Ovary (tissue), 9 donors: ENCODE results near the gene CLIP2. TPM values are rescaled to one million over a fixed set of nuclear protein-coding genes. Genes with fewer than 3 reads are reported as not detected.
"Not testable (repeated sequence)": the region's sequence is repeated elsewhere in the genome, so short reads cannot be mapped to it uniquely, and the experiment has no call there.

Experiments used
- DNase-seq, 5 donors: peaks; one replicate each; pipeline ENCODE4 v3.0.0-alpha.2; 2019 to 2020
- H3K27ac ChIP-seq, 2 donors: fragments of 200-600 bp; one replicate each; pipeline versions ENCODE4 v1.5.1 to v1.8.0; 2019 to 2022
- H3K27me3 ChIP-seq: fragments of 200-600 bp; one replicate; pipeline ENCODE4 v1.8.0; 2022
- H3K36me3 ChIP-seq: fragments of 200-600 bp; sonication (generic); one replicate; pipeline ENCODE4 v1.5.1; 2019
- H3K4me1 ChIP-seq: one replicate; pipeline ENCODE4 v1.8.1; 2013; ENCODE audit warnings: mild to moderate bottlenecking, moderate library complexity; ENCODE audit not compliant: insufficient read depth
- H3K4me3 ChIP-seq: fragments of 200-600 bp; sonication (generic); one replicate; pipeline ENCODE4 v1.5.1; 2017
- H3K9me3 ChIP-seq, 2 donors: fragments of 200-600 bp in 1 of 2; sonication (generic) in 1 of 2; one replicate each; pipeline versions ENCODE4 v1.5.1 to v1.8.1; 2013 to 2019; ENCODE audit warnings: mild to moderate bottlenecking in 1 of 2, moderate library complexity in 1 of 2
- EP300 ChIP-seq: sonication (generic); formaldehyde crosslinking; IDR thresholded peaks from one replicate; pipeline ENCODE4 v1.6.1; 2017; ENCODE audit warnings: antibody characterized with exemption
- POLR2A ChIP-seq: fragments of 450-650 bp; IDR thresholded peaks from one replicate; pipeline ENCODE4 v1.6.1; 2017; ENCODE audit warnings: antibody characterized with exemption, mild to moderate bottlenecking, moderate library complexity
- WGBS, 3 donors: extraction: QIAGEN DNeasy Blood & Tissue Kit in 1 of 3; methylation state at CpG; one replicate each; pipeline versions ENCODE4 v1.1.5 to v1.1.7; 2013 to 2017; 5-methylcytosine and 5-hydroxymethylcytosine counted together
- intact Hi-C, 4 donors: fragments of 100-400 bp; cut with DNase I; formaldehyde crosslinking; loops; one replicate each; pipeline versions ENCODE4 v1.11.0 to v1.15.1; 2022 to 2023
- polyA plus RNA-seq, 2 donors: library from polyadenylated mRNA; stranded (reverse); fragments of 200-250 nt in 1 of 2; fragments of 350-450 nt in 1 of 2; fragmentation: Illumina TruSeq in 1 of 2; extraction: RNeasy Lipid Tissue Mini Kit (QIAGEN cat#74804) in 1 of 2; gene quantifications; one replicate each; pipeline ENCODE4 v1.2.3, GENCODE V29; 2013 to 2014
- total RNA-seq, 7 donors: library from RNA; depleted of rRNA in 2 of 7; stranded (reverse); fragments of >200 nt in 2 of 7; fragmentation: NEBNext Ultra II Directional in 3 of 7; extraction: Animal tissue kit (Norgen Biotek cat#: 25700) in 3 of 7; gene quantifications; one replicate each; pipeline versions ENCODE4 v1.1.0 to v1.2.4, GENCODE V29; 2016 to 2023
- TF ChIP-seq, protein P1 (sequence below), 3 donors: fragments of 450-650 bp in 2 of 3; fragments of 200-600 bp in 1 of 3; IDR thresholded peaks; one replicate each; pipeline versions ENCODE4 v1.5.1 to v1.8.0; 2016 to 2022; ENCODE audit warnings: antibody characterized with exemption in 3 of 3, mild to moderate bottlenecking in 1 of 3
- donor health status: DM: no; HTN: no; CAD: no; lungs with moderate emphysema.
- donor health status: DM: no; HTN: no; CAD: no.
- donor health status: Bipolar disorder and iron deficiency.
- donor health status: DM: yes; HTN: yes; CAD: no.
- donor health status: DM: no; HTN: no; CAD: no.
- donor health status: DM: yes; HTN: yes; CAD: no.

The CLIP2 gene
- total and polyA plus RNA-seq, 9 donors, result 5.1 to 51.5 (median 28.9) TPM

GRCh38 chr7:74418538-74418937, 129.3 kb downstream of the CLIP2 start:
- Histone ChIP-seq H3K9me3 (no peaks in the 10 kb centered on the region), H3K36me3 (no peaks in the 10 kb centered on the region), H3K27me3 (no peaks in the 10 kb centered on the region), H3K4me1 (no peaks in the 10 kb centered on the region), H3K4me3 (no peak overlapping the region), H3K27ac (no peak overlapping the region)
- 81 to 89% (median 82%) methylated on average over 10 of the region's 10 CpGs for WGBS, 3 donors
- DNase-seq, result no peak
- TF ChIP-seq EP300 (no peak), POLR2A (no peak)
- TF ChIP-seq, protein P1, sequence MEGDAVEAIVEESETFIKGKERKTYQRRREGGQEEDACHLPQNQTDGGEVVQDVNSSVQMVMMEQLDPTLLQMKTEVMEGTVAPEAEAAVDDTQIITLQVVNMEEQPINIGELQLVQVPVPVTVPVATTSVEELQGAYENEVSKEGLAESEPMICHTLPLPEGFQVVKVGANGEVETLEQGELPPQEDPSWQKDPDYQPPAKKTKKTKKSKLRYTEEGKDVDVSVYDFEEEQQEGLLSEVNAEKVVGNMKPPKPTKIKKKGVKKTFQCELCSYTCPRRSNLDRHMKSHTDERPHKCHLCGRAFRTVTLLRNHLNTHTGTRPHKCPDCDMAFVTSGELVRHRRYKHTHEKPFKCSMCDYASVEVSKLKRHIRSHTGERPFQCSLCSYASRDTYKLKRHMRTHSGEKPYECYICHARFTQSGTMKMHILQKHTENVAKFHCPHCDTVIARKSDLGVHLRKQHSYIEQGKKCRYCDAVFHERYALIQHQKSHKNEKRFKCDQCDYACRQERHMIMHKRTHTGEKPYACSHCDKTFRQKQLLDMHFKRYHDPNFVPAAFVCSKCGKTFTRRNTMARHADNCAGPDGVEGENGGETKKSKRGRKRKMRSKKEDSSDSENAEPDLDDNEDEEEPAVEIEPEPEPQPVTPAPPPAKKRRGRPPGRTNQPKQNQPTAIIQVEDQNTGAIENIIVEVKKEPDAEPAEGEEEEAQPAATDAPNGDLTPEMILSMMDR (IDR thresholded peaks at IDR 0.05), result no peak
- intact Hi-C loops, result loop anchor here in 1 of 4 donors (5.0 kb wide), 1 partner anchor 149 kb away; no protein-coding TSS in a partner anchor

- WGBS, 3 donors, result 41 to 61% (median 54%) methylated on average over 4 of the region's 4 CpGs
- DNase-seq, H3K36me3 ChIP-seq, H3K27ac ChIP-seq, H3K9me3 ChIP-seq, H3K4me1 ChIP-seq, H3K27me3 ChIP-seq, H3K4me3 ChIP-seq: not testable (repeated sequence)
- intact Hi-C loops, result loop anchor here in 1 of 4 donors (5.0 kb wide), 1 partner anchor 148 kb away; no protein-coding TSS in a partner anchor
Measured at GRCh38 chr7:74419232-74419631, 130.0 kb downstream of the CLIP2 start.

- no peak overlapping the region for H3K27ac ChIP-seq
- no peak for DNase-seq
- intact Hi-C loops, result loop anchor here in 1 of 4 donors (10.0 kb wide), 1 partner anchor 125 kb away; no protein-coding TSS in a partner anchor
- H3K27me3 ChIP-seq, result no peaks in the 10 kb centered on the region
- H3K4me3 ChIP-seq, result no peak overlapping the region
- H3K36me3 ChIP-seq, result no peaks in the 10 kb centered on the region
- TF ChIP-seq, protein P1 (IDR thresholded peaks at IDR 0.05), result no peak
- no peak for TF ChIP-seq POLR2A
- TF ChIP-seq EP300, result no peak
- 83 to 87% (median 84%) methylated on average over 4 of the region's 4 CpGs for WGBS, 3 donors
- no peaks in the 10 kb centered on the region for H3K9me3 ChIP-seq
- H3K4me1 ChIP-seq, result no peaks in the 10 kb centered on the region
Measured at GRCh38 chr7:74420006-74420405, 130.8 kb downstream of the CLIP2 start.

GRCh38 chr7:74424291-74424880, 135.2 kb downstream of the CLIP2 start:
- no peak overlapping the region for H3K27ac ChIP-seq
- no peak overlapping the region for H3K4me3 ChIP-seq
- H3K4me1 ChIP-seq, result no peaks in the 10 kb centered on the region
- H3K36me3 ChIP-seq, result no peaks in the 10 kb centered on the region
- intact Hi-C loops, result loop anchor here in 1 of 4 donors (10.0 kb wide), 1 partner anchor 120 kb away; no protein-coding TSS in a partner anchor
- H3K9me3 ChIP-seq, result no peaks in the 10 kb centered on the region
- WGBS, 3 donors, result 85 to 90% (median 89%) methylated on average over 10 of the region's 10 CpGs
- DNase-seq, result no peak
- TF ChIP-seq, protein P1 (IDR thresholded peaks at IDR 0.05), result no peak
- TF ChIP-seq POLR2A (no peak), EP300 (no peak)
- H3K27me3 ChIP-seq, result no peaks in the 10 kb centered on the region

DNA sequence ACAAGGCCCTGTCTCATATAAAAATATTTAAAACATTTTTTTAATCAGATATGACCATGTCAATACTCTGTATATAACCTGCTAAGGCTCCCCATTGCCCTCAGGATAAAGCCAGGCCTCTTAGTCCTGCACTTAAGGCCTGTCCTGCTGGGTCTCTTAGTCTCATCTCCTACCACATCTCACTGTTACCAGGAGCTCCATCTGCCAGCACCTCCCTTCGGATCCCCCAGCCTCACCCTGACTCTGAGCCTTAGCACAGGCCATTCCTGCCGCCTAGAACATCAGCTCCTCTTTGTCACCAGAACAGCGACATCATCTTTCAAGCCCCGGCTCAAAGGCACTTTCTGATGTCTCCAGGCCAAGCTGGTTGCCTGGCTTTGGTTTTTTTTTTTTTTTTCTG, 138.8 kb downstream of the CLIP2 start:
- TF ChIP-seq EP300 (no peak), POLR2A (no peak)
- TF ChIP-seq, protein P1 (IDR thresholded peaks at IDR 0.05), result no peak
- Histone ChIP-seq H3K9me3 (no peaks in the 10 kb centered on the region), H3K36me3 (no peaks in the 10 kb centered on the region), H3K27me3 (no peaks in the 10 kb centered on the region), H3K4me1 (no peaks in the 10 kb centered on the region), H3K4me3 (no peak overlapping the region), H3K27ac (no peak overlapping the region)
- no peak for DNase-seq
- intact Hi-C loops, result loop anchor here in 1 of 4 donors (10.0 kb wide), 1 partner anchor 117 kb away; no protein-coding TSS in a partner anchor
- WGBS, 3 donors, result 93 to 95% (median 93%) methylated on average over 4 of the region's 4 CpGs
